SK-MEL-5 (cell line): ENCODE measurements around the gene IFI16. TPM values are rescaled to one million over a fixed set of nuclear protein-coding genes. Genes with fewer than 3 reads are reported as not detected.

Experiments used
- DNase-seq: peaks from one replicate; pipeline ENCODE4 v3.0.0-alpha.2; 2016; ENCODE audit warnings: low read depth, low spot score
- in situ Hi-C: cut with HindIII; loops from 2 replicates; pipeline ENCODE4 v1.10.0; 2016; ENCODE audit warnings: low sequenced_read_pairs, high pct_unique_total_duplicates, low pct_unique_long_range_greater_than_20kb
- polyA plus RNA-seq, 2 experiments: library from polyadenylated mRNA; depleted of rRNA; stranded (reverse); fragments of >200 nt; gene quantifications; 2 replicates each; pipeline ENCODE4 v1.2.3, GENCODE V29; 2015
- total RNA-seq: library from RNA; depleted of rRNA; stranded (reverse); fragments of >200 nt; shearing (Covaris generic); gene quantifications from 2 replicates; pipeline ENCODE4 v1.2.3, GENCODE V29; 2014; rRNA removed

The IFI16 gene
- total RNA-seq = 91.7 and 103 TPM in 2 replicates
- 219 and 247 TPM in 2 replicates for polyA plus RNA-seq (2015; cell fraction: cytosol; rRNA removed)
- 371 and 524 TPM in 2 replicates for polyA plus RNA-seq (2015; cell fraction: nucleus; rRNA removed)

DNA sequence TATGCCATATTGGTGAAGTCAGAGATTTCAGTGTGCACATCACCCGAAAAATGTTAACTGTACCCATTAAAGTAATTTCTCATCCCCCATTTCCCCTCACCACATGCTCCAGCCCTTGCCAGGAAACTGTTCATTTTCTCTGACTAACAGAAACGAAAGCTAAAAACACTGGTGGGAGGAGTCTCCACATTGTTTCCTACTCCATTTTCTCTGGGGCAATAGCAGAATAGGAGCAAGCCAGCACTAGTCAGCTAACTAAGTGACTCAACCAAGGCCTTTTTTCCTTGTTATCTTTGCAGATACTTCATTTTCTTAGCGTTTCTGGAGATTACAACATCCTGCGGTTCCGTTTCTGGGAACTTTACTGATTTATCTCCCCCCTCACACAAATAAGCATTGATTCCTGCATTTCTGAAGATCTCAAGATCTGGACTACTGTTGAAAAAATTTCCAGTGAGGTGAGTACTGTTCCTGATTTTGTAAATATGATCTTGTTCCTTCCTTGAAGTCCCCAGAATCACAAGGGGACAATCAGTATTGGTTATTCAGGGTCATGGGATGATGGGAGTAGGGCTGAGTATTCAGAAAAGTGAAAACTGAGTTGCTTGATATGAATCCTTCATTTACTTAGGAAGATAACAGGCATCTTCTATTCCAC lies at the start of gene IFI16:
IFI16 (plus strand) TSS at position 204 of the 658 bp plus-strand sequence. CDS start 4,774 bp downstream, outside the sequence.
- peak; percentile 83 for DNase-seq
- in situ Hi-C loops = no loop called here

DNA sequence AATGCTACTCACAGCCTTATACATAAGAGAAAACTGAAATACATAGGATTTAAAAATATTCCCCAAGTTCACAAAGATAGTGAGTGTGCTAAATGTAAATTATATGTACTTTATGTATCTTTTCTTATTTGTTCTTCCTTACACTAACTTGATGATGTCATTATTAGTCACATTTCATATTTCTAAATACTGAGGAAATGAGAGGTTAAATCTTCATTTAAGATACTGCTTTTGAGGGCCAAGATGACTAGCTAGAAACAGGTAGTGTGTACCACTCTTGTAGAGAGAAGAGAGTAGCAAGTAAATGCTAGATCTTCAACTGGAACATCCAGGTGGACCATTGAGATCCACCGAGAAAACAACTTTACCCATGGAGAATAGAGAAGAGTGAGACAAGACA lies 48.5 kb upstream of the IFI16 start:
- DNase-seq = no peak
- in situ Hi-C loops = no loop called here

GRCh38 chr1:158962983-158963382 lies 46.7 kb upstream of the IFI16 start:
- no peak for DNase-seq
- in situ Hi-C loops = no loop called here

DNA sequence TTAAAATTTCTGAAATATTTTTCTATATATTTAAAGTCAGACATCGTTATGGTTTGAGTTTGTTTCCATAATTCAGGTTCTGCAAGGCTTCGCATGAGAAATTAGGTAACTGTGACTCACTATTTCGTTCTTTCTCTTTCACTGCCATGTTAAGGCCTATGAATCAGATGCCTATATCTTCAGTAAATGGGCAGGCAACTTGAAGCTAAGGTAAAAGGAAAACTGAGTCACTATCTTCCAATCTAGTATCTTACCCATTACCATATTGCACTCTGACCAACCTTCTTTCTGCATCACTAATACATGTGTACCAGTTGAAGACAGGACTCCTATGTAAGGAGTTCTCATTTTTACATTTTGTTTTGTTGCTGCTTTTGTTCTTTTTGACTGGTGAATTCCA lies 40.5 kb upstream of the IFI16 start:
- no peak for DNase-seq
- in situ Hi-C loops = no loop called here

DNA sequence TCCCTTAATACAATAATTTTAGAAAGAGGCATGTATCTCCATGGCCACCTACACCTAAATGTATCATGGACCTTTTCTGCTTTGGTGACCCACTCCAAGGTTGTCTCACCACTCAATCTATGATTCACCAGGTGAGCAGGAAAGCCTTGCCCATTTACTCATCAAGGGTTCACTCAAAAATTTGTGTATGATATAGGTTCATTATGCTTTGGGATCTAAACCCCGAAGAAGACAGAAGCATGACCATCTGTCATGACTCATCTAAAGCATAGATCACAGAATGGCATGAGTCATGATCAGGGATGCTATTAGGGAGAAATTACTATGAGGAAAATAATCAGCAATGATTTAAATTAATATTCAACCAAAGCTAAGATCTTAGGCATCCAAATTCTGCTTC lies 39.9 kb upstream of the IFI16 start:
- in situ Hi-C loops = no loop called here
- DNase-seq = no peak

DNA sequence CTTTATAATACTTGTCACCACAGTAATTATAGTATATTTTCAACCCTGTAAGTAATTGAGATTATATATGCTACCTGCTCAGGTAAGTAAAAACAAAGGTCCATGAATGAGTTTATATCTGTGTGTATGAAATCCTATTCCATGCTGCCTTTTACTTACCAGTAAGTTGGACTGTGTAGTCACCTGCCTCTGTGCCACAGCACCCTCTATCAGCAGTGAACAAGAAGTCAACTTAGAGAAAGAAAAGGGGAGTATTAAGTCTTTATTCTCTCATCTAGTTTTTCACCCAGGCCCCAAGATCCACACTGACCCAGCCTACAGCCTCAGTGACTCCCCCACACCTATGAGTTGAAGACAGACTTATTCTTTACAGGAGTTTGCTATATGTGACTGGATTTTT lies 36.9 kb upstream of the IFI16 start:
- in situ Hi-C loops = no loop called here
- peak; percentile 46 for DNase-seq

- peak; percentile 18 for DNase-seq
- in situ Hi-C loops = no loop called here
Measured at GRCh38 chr1:158976219-158976618, 33.5 kb upstream of the IFI16 start.

GRCh38 chr1:158978730-158979129 lies 31.0 kb upstream of the IFI16 start:
- DNase-seq = no peak
- in situ Hi-C loops = no loop called here

- DNase-seq = no peak
- in situ Hi-C loops = no loop called here
Measured at GRCh38 chr1:158979229-158979628, 30.5 kb upstream of the IFI16 start.

GRCh38 chr1:158983235-158983634 lies 26.5 kb upstream of the IFI16 start:
- in situ Hi-C loops = no loop called here
- no peak for DNase-seq

GRCh38 chr1:158984386-158984785 lies 25.3 kb upstream of the IFI16 start:
- DNase-seq = no peak
- in situ Hi-C loops = no loop called here

DNA sequence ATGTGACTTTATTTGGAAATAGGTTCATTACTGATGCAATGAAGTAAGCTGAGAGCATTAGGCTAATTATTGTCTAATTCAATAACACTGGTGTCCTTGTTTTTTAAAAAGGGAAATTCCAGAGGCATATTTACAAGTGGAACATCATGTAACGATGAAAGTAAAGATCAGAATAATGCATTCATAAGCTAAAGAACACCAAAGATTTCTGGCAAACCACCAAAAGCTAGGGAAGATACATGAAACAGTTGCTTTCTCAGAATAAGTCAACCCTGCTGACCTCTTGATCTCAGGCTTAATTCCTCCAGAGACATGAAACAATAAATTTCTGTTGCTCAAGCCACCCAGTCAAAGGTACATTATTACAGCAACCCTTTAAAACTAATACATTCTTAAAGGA lies 20.3 kb upstream of the IFI16 start:
- in situ Hi-C loops = no loop called here
- peak; percentile 97 for DNase-seq

DNA sequence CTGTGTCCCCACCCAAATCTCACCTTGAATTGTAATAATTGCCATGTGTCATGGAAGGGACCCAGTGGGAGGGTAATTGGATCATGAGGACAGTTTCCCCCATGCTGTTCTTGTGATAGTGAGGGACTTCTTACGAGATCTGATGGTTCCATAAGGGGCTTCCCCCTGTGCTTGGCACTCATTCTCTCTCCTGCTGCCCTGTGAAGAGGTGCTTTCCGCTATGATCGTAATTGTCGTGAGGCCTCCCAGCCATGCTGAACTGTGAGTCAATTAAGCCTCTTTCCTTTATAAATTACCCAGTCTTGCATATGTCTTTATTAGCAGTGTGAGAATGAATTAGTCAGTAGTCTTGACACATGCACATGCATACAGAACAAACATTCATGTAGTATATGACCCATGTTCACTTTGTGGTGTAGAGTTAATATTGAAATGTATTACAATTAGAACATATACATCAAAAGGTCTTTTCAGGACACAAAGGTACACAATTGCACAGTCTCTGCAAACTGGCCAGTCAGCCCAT lies 16.9 kb upstream of the IFI16 start:
- no peak for DNase-seq
- in situ Hi-C loops = no loop called here

DNA sequence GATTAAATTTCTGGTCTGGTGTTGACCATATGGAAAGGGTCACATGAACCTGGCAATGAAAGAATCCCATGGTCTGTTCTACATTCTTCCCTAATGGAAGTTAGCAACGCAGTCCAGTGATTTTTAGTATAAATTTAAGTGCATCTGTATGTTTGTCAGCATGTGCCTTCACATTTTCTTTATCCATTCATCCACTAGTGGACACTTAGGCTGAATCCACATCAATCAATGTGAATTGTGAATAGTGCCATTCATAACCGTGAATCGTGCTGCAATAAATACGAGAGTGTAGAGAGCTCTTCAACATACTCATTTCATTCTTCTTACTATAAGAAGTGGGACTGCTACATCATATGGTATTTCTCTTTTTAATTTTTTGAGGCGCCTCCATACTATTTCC lies 12.7 kb upstream of the IFI16 start:
- peak; percentile 89 for DNase-seq
- in situ Hi-C loops = no loop called here

DNA sequence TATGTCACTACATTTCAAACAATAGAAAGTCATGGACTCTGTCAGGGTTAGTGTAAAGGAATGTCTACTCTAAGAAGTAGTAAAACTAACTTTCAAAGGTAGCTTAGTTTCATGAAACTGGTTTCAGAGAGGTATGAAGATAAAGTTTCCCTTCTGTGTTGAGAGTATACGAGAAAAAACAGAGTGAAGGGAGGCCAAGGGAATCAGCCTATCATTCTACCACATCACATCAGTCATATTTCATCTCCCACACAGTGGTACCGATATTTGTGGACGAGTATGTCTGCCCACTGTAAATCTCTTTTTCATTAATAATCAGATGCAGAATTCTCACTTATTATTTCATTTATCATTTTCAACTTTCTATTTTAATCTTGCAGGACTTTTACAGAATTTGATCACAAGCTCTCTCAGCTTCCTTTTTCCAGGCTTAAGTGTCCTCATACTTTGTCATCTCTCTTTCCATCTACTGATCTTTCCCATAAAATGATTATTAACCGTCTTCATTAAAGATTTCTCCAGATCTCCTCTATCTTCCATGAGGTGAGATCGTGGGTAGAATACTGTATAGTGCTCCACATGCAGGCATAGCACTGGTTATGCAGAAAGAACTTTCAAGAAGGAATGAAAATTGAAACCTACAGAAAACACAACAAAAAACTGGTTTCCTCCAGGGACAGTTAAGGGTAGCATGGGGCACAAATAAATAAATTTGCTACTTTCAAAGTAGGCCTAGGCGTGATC lies 11.5 kb upstream of the IFI16 start:
- in situ Hi-C loops = no loop called here

DNA sequence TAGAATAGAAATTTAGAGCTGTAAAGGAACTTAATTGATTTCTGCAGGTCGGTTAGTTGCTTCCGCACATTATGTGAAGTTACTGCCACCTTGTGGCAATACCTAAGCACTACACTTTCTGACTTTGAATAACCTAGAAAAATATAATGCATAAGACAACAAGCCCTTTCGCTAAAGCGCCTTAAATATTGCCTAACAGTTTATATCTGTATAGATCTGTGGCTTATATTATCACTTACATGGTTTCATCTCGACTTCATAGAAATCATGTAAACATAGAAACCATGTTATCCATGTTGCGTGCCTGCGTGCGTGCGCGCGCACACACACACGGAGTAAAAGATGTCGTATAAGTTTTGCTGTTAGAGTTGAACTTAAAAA lies 10.9 kb upstream of the IFI16 start:
- in situ Hi-C loops = no loop called here
- DNase-seq = peak; percentile 66

More for the DNA sequence above, 11.5 kb upstream of the IFI16 start:
- DNase-seq = no peak

DNA sequence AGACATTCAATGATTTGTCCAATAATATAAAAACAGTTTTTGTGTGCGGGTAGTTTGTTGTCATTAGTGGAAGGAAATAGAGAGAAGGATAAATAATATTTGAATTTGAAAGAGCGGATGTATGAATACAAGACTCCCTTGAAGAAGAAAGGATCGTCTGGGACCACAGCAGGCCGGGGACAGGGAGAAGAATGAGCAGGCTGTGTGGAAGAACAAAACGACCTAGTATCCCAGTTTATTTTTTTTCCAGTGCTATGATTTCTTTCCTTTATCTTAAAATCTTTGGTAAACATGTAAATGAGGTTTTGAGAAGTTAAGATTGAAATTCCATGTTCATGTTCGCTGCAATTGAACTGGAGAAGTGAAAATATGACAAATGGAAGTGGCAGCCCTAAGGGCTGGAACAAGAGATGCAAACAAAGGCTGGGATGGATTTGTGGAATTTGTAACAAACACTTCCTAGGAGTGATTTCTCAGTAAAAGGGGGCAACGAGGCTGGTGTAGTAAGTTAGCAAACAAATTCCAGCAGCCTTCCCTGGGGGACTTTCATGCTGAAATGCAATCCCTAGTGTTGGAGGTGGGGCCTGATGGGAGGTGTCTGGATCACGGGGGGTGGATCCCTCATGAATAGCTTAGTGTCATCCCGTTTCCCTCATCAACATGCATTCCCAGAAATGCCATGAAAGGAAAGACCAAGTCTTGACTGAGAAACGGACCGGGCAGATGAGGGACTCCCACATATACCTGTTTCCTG lies 10.2 kb upstream of the IFI16 start:
- in situ Hi-C loops = no loop called here
- peak; percentile 96 for DNase-seq

DNA sequence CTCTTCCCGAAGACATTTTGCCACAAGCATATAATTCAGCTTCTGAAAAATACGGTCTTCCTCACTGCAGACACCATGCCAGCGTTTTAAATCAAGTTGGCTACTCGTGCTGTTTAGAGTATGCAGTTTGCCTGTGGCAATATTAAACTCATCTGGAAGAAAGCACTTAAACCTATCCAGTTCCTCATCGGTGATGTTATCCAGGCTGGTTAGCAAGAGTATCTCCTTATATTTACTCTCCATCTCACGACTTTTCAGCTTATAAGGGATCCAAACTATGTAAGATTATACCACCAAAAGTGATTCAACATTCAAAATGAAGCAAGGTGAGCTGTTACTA lies 9.7 kb upstream of the IFI16 start:
- in situ Hi-C loops = no loop called here
- no peak for DNase-seq
